ENCODE measurements around the gene GNAI2.

The GNAI2 gene

DNA sequence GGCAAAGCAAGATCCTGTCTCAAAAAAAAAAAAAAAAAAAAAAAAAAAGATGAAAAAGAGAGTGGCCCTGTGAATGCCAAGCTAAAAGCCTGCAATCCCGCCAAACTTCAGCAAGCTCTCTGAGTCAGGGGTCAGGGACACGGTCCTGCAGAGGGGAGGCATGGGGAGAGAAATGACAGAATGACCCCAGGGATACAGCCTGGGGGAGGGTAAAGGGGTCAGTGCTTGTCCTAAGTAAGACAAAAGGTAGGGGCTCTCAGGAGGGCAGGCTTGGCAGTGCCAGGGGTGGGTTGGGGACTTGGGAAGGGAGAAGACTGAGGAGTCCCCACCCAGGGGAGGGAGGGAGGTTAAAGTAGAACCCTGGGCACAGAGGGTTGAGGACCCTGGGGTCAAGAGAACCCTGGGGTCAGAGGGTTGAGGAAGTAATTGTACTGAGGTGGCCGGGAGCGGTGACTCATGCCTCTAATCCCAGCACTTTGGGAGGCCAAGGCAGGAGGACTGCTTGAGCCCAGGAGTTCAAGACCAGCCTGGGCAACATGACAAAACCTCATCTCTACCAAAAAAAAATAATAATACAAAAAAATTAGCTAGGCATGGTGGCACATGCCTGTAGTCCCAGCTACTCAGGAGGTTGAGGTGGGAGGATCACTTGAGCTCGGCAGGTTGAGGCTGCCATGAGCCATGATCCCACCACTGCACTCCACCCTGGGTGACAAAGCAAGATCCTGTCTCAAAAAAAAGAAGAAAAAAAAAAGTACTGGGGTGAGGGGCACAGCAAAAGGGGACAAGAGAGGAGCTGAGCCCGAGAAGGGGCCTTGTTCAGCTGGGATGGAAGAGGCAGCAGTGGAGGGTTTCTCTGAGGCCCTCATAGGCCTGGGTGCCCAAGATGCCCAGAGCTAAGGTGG lies 27.7 kb downstream of the GNAI2 start:
- Histone ChIP-seq H3K9me3 (ENCODE audit: severe bottlenecking) (no peaks in the 10 kb centered on the region), H3K36me3 (ENCODE audit: low read depth) (peaks cover 6% of the 10 kb centered on the region; the same call in 1 of the 2 replicates), H3K4me3 (ENCODE audit: severe bottlenecking) (no peak overlapping the region), H3K4me1 (ENCODE audit: insufficient read depth, poor library complexity, severe bottlenecking) (peaks cover 31% of the 10 kb centered on the region), H3K27me3 (ENCODE audit: insufficient read depth, poor library complexity, severe bottlenecking) (no peaks in the 10 kb centered on the region), H3K27ac (ENCODE audit: poor library complexity, severe bottlenecking) (peak overlapping the region; percentile 93)
- TF ChIP-seq CTCF (IDR thresholded peaks at IDR 0.05; ENCODE audit: poor library complexity, severe bottlenecking): no peak
- no peak for DNase-seq (ENCODE audit: low spot score)
- ATAC-seq (ENCODE audit: low read depth): no peak

- Histone ChIP-seq H3K27ac (ENCODE audit: poor library complexity, severe bottlenecking) (peak overlapping the region; percentile 93), H3K4me1 (ENCODE audit: insufficient read depth, poor library complexity, severe bottlenecking) (peaks cover 32% of the 10 kb centered on the region), H3K36me3 (ENCODE audit: low read depth) (peaks cover under 1% of the 10 kb centered on the region; the same call in 1 of the 2 replicates), H3K4me3 (ENCODE audit: severe bottlenecking) (no peak overlapping the region), H3K9me3 (ENCODE audit: severe bottlenecking) (no peaks in the 10 kb centered on the region), H3K27me3 (ENCODE audit: insufficient read depth, poor library complexity, severe bottlenecking) (no peaks in the 10 kb centered on the region)
- DNase-seq (ENCODE audit: low spot score) (peak; percentile 87), ATAC-seq (ENCODE audit: low read depth) (peak; percentile 41)
- TF ChIP-seq CTCF (IDR thresholded peaks at IDR 0.05; ENCODE audit: poor library complexity, severe bottlenecking): no peak
Measured at GRCh38 chr3:50264383-50264963, 28.5 kb downstream of the GNAI2 start.

DNA sequence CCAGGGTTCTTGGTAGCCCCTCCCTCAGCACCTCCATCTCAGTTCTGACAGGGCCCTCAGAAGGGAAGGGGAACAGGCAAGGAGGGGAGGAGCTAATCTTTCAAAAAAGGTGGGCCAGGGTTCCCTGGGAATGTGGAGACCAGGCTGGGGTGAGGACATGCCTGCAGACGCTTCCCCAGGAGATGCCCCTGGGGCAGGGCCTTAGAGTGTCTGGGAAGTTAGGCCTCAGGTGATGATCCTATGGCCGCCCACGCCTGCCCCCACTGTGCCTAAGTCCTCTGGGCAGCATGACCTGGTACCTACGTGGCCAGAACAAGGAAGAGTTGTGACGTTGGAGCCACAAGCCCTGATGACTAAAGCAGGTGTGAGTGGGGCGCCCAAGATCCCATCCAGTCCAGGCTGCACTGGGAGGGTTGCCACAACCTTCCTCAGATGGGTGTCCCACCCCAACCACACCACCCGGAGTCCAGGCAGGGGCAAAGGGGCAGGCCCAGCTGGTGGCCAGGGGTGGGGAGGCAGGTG lies 29.0 kb downstream of the GNAI2 start:
- Histone ChIP-seq H3K4me3 (ENCODE audit: severe bottlenecking) (no peak overlapping the region), H3K27me3 (ENCODE audit: insufficient read depth, poor library complexity, severe bottlenecking) (no peaks in the 10 kb centered on the region), H3K4me1 (ENCODE audit: insufficient read depth, poor library complexity, severe bottlenecking) (peaks cover 29% of the 10 kb centered on the region), H3K36me3 (ENCODE audit: low read depth) (no peaks in the 10 kb centered on the region), H3K27ac (ENCODE audit: poor library complexity, severe bottlenecking) (peak overlapping the region; percentile 93), H3K9me3 (ENCODE audit: severe bottlenecking) (no peaks in the 10 kb centered on the region)
- no peak for TF ChIP-seq CTCF (IDR thresholded peaks at IDR 0.05; ENCODE audit: poor library complexity, severe bottlenecking)
- peak; percentile 2; the same call in 2 of the 3 replicates for ATAC-seq (ENCODE audit: low read depth)
- DNase-seq (ENCODE audit: low spot score): no peak

GRCh38 chr3:50265571-50265970 lies 29.6 kb downstream of the GNAI2 start:
- H3K4me1 ChIP-seq (ENCODE audit: insufficient read depth, poor library complexity, severe bottlenecking): peaks cover 34% of the 10 kb centered on the region
- no peak for TF ChIP-seq CTCF (IDR thresholded peaks at IDR 0.05; ENCODE audit: poor library complexity, severe bottlenecking)
- peak; percentile 23 for DNase-seq (ENCODE audit: low spot score)
- H3K9me3 ChIP-seq (ENCODE audit: severe bottlenecking): no peaks in the 10 kb centered on the region
- no peak for ATAC-seq (ENCODE audit: low read depth)
- H3K36me3 ChIP-seq (ENCODE audit: low read depth): no peaks in the 10 kb centered on the region
- H3K4me3 ChIP-seq (ENCODE audit: severe bottlenecking): no peak overlapping the region
- H3K27ac ChIP-seq (ENCODE audit: poor library complexity, severe bottlenecking): peak overlapping the region; percentile 93
- H3K27me3 ChIP-seq (ENCODE audit: insufficient read depth, poor library complexity, severe bottlenecking): no peaks in the 10 kb centered on the region

Data from RWPE2 (cell line).